ENCODE results near the gene FBXO2. TPM values are rescaled to one million over a fixed set of nuclear protein-coding genes. Genes with fewer than 3 reads are reported as not detected.
A peak's percentile ranks its signal among the peaks of the same experiment; 100 is the strongest.

FBXO2 gene
- total and polyA plus RNA-seq, 9 of the 15 experiments (the other 6 are each of a cell fraction or from before 2014, with no cell fraction given) = 0.04 to 1.9 (median 0.27) TPM

DNA sequence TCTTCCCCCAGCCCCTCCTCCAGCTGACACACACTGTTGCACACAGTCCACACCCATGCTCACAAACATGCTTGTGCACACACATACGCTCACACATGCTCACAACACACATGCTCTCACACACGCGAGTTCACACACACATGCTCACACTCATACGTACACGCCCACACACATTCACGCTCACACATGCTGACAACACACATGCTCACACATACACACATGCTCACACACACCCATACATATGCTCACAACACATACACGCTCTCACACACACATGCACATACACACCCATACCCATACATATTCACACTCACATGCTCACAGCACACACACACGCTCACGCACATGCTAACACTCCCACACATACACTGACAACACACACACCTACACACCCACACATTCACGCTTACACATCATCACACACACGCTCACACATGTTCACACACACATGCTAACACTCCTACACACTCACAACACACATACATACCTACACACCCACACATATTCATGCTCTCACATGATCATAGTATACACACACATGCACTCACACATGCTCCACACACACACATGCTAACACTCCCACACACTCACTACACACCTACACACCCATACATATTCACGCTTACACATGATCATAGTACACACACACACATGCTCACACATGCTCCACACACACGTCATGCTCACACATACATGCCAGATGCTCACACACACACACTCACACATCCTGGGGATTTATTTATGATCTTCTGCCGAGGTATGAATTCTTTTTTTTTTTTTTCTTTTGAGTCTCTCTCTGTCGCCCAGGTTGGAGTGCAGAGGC is 48.0 kb upstream of the FBXO2 start:
- no peak overlapping the region for H3K4me2 ChIP-seq (ENCODE audit: insufficient read depth, low read length)
- no peaks in the 10 kb centered on the region for H3K79me2 ChIP-seq (ENCODE audit: control insufficient read depth, insufficient read depth, low read length)
- no peaks in the 10 kb centered on the region for H3K9me1 ChIP-seq (ENCODE audit: control insufficient read depth, insufficient read depth, low read length)
- H3K27me3 ChIP-seq (ENCODE audit: control insufficient read depth in 2 of 2, insufficient read depth in 2 of 2, low read length in 2 of 2) = peaks cover 2 to 16% of the 10 kb centered on the region in 2 experiments; a peak in 3 of 5 replicates
- FAIRE-seq (peak; percentile 75), ATAC-seq (no peak), DNase-seq (ENCODE audit: extremely low read depth in 1 of 4, low spot score in 3 of 4) (no peak)
- in situ Hi-C loops (cut with MboI) = no loop called here
- H4K20me1 ChIP-seq (replicated peaks; ENCODE audit: control insufficient read depth, insufficient read depth, low read length) = no peaks in the 10 kb centered on the region
- no peaks in the 10 kb centered on the region for H3K9me3 ChIP-seq (replicated peaks; ENCODE audit: control insufficient read depth, insufficient read depth, low read depth, low read length)
- no peaks in the 10 kb centered on the region for H3K36me3 ChIP-seq (ENCODE audit: control insufficient read depth, insufficient read depth, low read length)
- H3K4me3 ChIP-seq = no peak overlapping the region
- 61% methylated on average over 15 of the region's 15 CpGs for WGBS (ENCODE audit: insufficient coverage, low coverage, missing lambda C conversion rate)
- CTCF ChIA-PET (ENCODE audit: low intra/inter-chr PET ratio) = no interaction called here
- peaks cover 24 to 57% of the 10 kb centered on the region in 2 experiments for H3K4me1 ChIP-seq (replicated peaks in 1 of 2; ENCODE audit: control insufficient read depth in 2 of 2, insufficient read depth in 2 of 2, low read length in 2 of 2)
- intact Hi-C loops (cut with micrococcal nuclease) = no loop called here
- BruUV-seq (replicated peaks) = no TSS peak
- 0 out of 4 replicates have a peak overlapping the region, but pooled peaks of 1 of the 2 experiments have one; percentile 26 for H3K9ac ChIP-seq (ENCODE audit: insufficient read depth in 1 of 2, low read depth in 2 of 2, low read length in 2 of 2)
- POLR2A ChIA-PET = no interaction called here
- no peak overlapping the region for H2AFZ ChIP-seq (ENCODE audit: low read depth, low read length)
- H3K27ac ChIP-seq (ENCODE audit: extremely low read depth, low read depth, low read length) = no peak overlapping the region
- TF ChIP-seq PRPF4 (IDR thresholded peaks at IDR 0.05; ENCODE audit: insufficient read depth, low read depth, low read length, poor library complexity, severe bottlenecking) (no peak), MYBL2 (IDR thresholded peaks at IDR 0.05; ENCODE audit: low read depth) (peak; percentile 32; the same call in 1 of the 2 replicates), MYBL2 (CRISPR knock-in tag; IDR thresholded peaks at IDR 0.05; ENCODE audit: borderline replicate concordance) (no peak), ZNF175 (CRISPR knock-in tag; IDR thresholded peaks at IDR 0.05; ENCODE audit: low read depth) (no peak), ZNF316 (IDR thresholded peaks at IDR 0.05) (no peak), ZNF274 (IDR thresholded peaks at IDR 0.05; ENCODE audit: borderline replicate concordance, low read depth, low read length) (no peak), ZBTB17 (CRISPR knock-in tag; IDR thresholded peaks at IDR 0.05) (no peak), CBX2 (IDR thresholded peaks at IDR 0.05; ENCODE audit: insufficient read depth, low read length, poor library complexity, severe bottlenecking) (no peak), HNRNPUL1 (IDR thresholded peaks at IDR 0.05; ENCODE audit: low read length) (no peak), KDM1A (IDR thresholded peaks at IDR 0.05) (peak; percentile 7 to 32; a peak in 1 of 4 replicates), BRD9 (IDR thresholded peaks at IDR 0.05; ENCODE audit: low read depth, partially characterized antibody) (peak; percentile 25), ZNF696 (CRISPR knock-in tag; conservative IDR thresholded peaks at IDR 0.05) (no peak), ZNF23 (CRISPR knock-in tag; IDR thresholded peaks at IDR 0.05) (no peak), CEBPB (tag; IDR thresholded peaks at IDR 0.05) (no peak), HDAC2 (IDR thresholded peaks at IDR 0.05) (no peak)
- TF ChIP-seq, protein P1, sequence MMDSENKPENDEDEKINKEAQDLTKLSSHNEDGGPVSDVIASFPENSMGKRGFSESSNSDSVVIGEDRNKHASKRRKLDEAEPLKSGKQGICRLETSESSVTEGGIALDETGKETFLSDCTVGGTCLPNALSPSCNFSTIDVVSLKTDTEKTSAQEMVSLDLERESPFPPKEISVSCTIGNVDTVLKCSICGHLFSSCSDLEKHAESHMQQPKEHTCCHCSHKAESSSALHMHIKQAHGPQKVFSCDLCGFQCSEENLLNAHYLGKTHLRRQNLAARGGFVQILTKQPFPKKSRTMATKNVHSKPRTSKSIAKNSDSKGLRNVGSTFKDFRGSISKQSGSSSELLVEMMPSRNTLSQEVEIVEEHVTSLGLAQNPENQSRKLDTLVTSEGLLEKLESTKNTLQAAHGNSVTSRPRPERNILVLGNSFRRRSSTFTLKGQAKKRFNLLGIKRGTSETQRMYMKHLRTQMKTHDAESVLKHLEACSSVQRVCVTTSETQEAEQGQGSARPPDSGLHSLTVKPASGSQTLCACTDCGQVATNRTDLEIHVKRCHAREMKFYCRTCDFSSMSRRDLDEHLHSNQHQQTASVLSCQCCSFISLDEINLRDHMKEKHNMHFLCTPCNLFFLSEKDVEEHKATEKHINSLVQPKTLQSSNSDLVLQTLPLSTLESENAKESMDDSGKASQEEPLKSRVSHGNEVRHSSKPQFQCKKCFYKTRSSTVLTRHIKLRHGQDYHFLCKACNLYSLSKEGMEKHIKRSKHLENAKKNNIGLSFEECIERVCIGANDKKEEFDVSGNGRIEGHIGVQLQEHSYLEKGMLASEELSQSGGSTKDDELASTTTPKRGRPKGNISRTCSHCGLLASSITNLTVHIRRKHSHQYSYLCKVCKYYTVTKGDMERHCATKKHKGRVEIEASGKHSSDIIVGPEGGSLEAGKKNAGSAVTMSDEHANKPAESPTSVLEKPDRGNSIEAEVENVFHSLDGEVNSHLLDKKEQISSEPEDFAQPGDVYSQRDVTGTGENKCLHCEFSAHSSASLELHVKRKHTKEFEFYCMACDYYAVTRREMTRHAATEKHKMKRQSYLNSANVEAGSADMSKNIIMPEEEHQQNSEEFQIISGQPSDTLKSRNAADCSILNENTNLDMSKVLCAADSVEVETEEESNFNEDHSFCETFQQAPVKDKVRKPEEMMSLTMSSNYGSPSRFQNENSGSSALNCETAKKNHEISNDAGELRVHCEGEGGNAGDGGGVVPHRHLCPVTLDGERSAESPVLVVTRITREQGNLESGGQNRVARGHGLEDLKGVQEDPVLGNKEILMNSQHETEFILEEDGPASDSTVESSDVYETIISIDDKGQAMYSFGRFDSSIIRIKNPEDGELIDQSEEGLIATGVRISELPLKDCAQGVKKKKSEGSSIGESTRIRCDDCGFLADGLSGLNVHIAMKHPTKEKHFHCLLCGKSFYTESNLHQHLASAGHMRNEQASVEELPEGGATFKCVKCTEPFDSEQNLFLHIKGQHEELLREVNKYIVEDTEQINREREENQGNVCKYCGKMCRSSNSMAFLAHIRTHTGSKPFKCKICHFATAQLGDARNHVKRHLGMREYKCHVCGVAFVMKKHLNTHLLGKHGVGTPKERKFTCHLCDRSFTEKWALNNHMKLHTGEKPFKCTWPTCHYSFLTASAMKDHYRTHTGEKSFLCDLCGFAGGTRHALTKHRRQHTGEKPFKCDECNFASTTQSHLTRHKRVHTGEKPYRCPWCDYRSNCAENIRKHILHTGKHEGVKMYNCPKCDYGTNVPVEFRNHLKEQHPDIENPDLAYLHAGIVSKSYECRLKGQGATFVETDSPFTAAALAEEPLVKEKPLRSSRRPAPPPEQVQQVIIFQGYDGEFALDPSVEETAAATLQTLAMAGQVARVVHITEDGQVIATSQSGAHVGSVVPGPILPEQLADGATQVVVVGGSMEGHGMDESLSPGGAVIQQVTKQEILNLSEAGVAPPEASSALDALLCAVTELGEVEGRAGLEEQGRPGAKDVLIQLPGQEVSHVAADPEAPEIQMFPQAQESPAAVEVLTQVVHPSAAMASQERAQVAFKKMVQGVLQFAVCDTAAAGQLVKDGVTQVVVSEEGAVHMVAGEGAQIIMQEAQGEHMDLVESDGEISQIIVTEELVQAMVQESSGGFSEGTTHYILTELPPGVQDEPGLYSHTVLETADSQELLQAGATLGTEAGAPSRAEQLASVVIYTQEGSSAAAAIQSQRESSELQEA (IDR thresholded peaks at IDR 0.05; ENCODE audit: low read depth) = peak; percentile 54; the same call in 1 of the 2 replicates

All from K562 (cell line).